NCI-H1417 (cell line): ENCODE data around the gene GRID2.

Experiments
- DNase-seq, 3 experiments: peaks; one replicate each; lab custom pipeline; 2025; lab: John Stamatoyannopoulos, UW

GRID2 gene

DNA sequence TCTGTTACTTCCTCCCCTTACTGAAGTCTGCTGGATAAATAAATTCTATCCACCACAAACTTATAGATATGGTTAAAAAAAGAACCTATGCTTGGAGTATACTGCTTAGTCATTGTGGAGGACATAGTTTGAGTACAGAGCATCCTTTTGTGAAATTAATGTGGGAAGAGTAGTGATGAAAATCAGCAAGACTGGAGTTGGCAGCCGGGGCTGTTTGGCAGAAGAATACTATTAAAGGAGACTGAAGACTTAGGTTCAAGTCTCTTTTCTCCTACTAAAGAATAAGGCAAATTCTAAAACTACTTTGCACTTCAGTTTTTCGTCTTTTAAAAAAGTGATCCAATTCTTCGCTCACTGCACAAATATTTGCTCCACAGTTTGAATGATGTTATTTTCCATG, 1198.2 kb downstream of the GRID2 start:
- DNase-seq: no peak

DNA sequence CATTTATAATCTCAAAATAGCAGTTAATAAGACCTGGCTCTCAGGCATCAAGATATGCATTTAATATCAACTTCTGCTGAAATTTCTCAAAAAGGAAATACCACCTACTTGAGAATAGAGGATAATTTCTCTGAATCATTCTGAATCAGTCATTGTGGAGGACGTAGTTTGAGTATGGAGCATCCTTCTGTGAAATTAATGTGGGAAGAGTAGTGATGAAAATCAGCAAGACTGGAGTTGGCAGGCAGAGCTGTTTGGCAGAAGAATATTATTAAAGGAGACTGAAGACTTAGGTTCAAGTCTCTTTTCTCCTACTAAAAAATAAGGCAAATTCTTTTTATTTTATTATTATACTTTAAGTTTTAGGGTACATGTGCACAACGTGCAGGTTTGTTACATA, 1199.2 kb downstream of the GRID2 start:
- DNase-seq: no peak

DNA sequence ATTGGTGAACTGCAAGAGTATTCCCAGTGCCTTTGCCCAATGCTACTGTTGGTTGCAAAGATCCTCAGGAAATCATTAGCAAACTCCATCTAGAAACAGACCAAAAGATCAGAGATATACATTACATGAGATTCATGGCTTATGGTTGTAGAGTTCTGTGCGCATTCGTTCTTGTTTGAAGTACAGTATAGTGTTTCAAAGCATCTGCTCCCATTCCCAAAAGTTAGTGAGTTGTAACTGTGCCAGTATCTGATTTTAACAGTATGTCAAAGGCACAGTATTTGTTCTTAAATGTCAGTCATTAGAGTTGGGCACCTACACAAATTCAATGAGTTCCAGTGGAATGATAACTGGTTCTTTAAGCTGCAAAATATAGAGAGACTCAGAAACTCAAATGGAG, 1210.1 kb downstream of the GRID2 start:
- DNase-seq: no peak

DNA sequence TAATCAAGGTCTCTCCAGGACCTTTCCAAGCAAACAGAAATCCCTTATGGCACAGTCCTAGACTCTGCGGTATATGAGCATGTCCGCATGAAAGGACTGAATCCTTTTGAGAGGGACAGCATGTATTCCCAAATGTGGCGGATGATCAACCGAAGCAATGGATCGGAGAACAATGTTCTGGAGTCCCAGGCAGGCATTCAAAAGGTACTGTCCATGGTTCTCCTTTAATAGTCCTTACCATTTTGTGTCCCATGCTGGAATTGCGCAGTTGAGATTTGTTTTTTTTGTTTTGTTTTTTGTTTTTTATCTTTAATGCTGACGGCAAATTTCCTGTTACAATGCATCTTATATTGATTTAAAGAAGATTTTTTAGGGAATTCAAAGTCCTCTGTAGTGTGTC, 1211.4 kb downstream of the GRID2 start:
- DNase-seq: no peak

- DNase-seq: peak in 1 of 3 experiments; percentile 58
Observed at GRCh38 chr4:93529692-93530372, 1226.1 kb downstream of the GRID2 start.

DNA sequence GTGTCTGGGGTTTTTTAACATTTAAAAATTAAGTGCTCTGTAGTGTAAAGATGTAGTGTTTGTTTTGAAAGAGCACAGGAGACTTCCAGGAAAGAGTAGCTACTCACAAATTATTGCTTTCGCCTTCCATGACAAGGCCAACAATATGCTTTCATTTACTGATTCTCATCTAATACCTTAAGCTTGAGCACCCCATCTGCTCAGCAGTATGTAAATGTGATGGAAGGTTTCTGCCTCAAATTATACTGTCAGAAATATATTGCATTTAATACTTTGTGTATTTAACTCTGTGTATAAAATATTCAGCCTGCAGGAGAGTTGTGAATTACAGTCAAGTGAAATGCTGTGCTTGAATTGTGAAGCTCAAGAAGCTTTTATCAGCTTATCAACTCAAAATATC, 1228.5 kb downstream of the GRID2 start:
- peak in 1 of 3 experiments; percentile 41 for DNase-seq

GRCh38 chr4:93540562-93540961, 1236.8 kb downstream of the GRID2 start:
- DNase-seq: no peak

- DNase-seq: no peak
Observed at GRCh38 chr4:93561842-93562241, 1258.1 kb downstream of the GRID2 start.

DNA sequence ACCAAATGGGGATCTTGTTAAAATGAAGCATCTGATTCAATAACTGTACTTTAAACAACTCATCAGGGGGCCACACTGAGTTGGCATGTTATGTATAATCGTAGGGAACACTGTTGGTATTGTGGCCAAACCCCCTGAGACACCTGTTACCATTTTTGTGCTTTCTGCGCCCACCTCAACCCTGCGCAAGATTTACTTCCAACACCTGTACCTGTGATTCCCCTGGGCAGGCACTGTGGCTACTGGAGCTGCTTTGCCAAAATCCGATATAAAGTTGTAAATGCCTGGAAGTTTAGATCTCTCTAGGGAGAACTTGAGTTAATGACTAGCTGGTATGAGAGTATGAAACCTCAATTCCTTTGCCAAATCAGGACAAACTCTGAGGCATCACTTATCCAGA, 1265.0 kb downstream of the GRID2 start:
- no peak for DNase-seq

GRCh38 chr4:93573285-93573684, 1269.5 kb downstream of the GRID2 start:
- no peak for DNase-seq

DNA sequence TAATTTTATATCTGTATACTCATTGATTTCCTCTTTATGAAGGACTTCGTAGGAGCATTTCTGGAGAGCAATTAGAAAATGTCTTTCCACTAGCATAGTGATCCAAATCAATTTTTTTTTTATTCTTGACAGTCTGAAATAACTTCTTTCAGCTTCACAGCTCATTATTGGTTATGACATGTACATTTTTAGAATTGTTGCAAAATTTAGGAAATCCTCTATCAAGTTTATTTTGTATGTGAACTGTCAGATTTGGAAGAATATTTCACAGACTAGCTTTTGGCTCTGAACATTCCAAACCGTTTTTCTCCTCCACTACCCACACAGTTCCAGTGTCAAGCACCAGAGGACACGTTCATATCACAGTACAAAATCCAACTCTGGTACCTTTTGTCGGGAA, 1275.2 kb downstream of the GRID2 start:
- no peak for DNase-seq

GRCh38 chr4:93605163-93605562, 1301.4 kb downstream of the GRID2 start:
- no peak for DNase-seq

DNA sequence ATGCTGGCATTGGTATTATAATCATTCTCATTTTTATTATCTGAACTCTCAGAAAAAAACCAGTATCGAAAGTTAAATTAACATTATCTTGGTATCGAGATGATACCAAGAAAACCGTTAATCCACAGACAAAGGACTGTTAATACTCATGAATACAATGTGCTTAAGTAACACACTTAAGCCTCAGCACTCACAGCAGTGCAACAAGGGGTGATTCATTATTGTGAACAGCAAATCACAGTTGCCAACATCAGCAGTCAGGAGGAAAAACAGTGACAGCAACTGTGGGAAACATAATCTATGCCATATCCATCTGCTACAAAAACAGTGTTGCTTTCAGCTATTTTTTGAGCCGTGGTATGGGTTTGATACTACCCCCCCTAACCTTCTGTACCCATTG, 1313.8 kb downstream of the GRID2 start:
- no peak for DNase-seq

- no peak for DNase-seq
Observed at GRCh38 chr4:93633721-93634120, 1330.0 kb downstream of the GRID2 start.

GRCh38 chr4:93635943-93636342, 1332.2 kb downstream of the GRID2 start:
- no peak for DNase-seq

- no peak for DNase-seq
Observed at GRCh38 chr4:93645120-93645519, 1341.4 kb downstream of the GRID2 start.

DNA sequence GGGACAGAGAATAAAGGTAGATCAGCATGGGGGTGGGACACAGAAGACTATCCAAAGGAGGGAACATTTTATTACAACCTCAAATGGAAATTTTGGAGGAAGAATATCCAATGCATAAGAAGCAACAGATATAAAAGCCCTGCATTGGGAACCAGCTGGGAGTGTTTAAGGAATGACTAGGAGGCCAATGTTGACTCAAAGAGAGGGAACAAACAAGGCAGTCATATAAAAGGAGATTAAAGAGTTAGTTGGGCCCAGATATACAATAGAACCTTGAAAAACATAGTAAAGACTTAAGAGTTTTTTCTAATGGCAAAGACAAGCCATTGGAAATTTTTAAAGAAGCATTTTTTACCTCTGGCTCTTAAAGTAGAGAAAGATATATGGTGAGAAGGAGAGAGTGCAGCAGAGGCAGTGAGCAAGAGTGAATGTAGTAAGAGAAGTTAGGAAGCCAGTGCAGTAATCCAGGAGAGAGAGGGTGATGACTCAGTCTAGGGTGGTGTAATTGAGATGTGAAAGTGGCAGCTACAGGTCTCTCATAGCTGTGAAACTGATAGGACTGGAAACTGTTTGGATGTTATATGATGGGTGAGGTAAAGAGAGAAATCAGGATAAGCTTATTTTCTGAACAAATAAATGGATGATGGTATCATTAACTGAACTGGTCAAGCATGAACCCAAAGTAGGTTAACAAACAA, 1342.6 kb downstream of the GRID2 start:
- peak in 2 of 3 experiments; percentile 23 to 84 for DNase-seq

DNA sequence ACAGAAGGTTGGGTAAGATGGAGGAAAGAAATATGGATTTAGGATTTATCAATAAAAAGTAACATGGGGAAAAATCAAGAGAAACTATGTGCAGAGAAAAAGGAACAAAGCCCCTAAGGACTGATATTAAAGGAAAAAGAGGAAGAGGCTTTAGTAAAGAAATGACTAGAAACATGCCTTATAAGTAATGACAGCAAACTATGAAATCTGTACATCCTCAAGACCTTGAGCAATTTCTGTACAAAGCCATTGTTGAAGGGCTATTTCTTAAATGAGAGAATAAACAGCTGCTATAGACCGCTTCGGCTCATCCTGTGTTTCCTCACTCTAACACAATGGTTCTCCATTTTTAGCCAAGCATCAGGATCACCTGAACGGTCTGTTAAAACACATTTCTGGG, 1344.5 kb downstream of the GRID2 start:
- DNase-seq: no peak

- DNase-seq: no peak
Observed at GRCh38 chr4:93649828-93650227, 1346.1 kb downstream of the GRID2 start.

- DNase-seq: peak in 1 of 3 experiments; percentile 16
Observed at GRCh38 chr4:93654211-93654610, 1350.4 kb downstream of the GRID2 start.

DNA sequence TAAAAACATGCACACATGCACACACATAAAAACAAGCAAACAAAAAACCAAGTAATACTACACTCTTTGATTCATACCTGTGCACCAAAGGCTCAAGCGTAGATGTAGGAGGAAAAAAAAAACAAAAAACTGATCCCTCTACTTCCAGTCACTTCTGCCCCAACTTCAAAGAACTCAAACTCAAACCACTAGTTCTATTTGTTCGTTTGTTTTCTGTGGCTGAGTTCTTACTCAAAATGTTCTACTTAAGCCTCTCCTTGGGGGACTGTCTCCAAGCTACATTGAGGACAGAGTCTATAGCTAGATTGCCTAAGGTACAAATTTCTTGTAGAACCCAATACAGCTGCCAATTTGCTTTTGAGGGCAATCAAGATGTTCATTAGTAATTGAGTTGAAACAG, 1353.8 kb downstream of the GRID2 start:
- DNase-seq: no peak

DNA sequence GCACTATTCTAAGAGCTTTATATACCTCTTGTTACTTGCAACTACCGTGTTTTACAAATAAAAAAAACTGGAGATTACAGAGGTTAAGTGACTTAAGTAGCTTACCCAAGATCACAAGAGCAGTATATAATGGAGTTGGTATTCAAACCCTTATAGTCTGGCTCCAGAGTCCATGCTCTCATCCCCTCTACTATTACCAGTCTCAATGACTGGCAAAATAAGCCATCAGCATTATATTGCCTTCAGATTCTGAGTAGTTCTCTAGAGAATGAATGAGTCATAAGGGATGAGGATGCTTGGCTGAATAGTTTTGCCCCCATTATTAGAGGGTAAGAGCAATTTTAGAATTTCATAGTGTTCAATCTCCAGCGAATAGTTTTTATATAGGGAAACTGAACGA, 1354.7 kb downstream of the GRID2 start:
- DNase-seq: no peak

DNA sequence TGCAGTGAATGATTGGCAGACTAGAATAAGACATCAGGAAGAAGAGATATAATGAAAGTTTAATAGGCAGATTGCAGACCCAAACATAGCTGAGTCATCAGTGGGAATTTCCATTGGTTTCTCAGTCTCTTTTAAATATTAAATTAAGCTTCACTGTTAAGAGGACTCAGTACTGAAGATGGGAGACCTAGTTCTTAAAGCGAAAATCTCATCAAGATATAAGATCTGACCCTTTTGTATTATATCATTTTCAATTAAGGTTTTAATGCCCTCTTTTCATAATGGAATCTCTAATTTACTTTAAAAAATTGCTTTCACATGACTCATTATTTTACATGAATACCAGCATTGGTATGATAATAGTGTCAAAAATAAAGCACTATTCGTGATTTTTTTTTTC, 1355.9 kb downstream of the GRID2 start:
- DNase-seq: no peak

- DNase-seq: no peak
Observed at GRCh38 chr4:93660036-93660435, 1356.3 kb downstream of the GRID2 start.
